HepG2 (cell line): ENCODE results near the gene SARNP. TPM values are rescaled to one million over a fixed set of nuclear protein-coding genes. Genes with fewer than 3 reads are reported as not detected.

Experiments used
- ADNP ChIP-seq: sonication (generic); formaldehyde crosslinking; IDR thresholded peaks from 2 replicates; pipeline ENCODE4 v1.4.0; 2020; ENCODE audit warnings: missing genetic modification reagents
- ATF7-NPFF ChIP-seq: sonication (generic); formaldehyde crosslinking; IDR thresholded peaks from 2 replicates; pipeline ENCODE4 v1.8.1; 2023; ENCODE audit warnings: mild to moderate bottlenecking, low read depth, missing genetic modification reagents, moderate library complexity
- POLR2A ChIP-seq, 2 experiments: IDR thresholded peaks; 2 replicates each; pipeline ENCODE4 v1.6.1; 2011; ENCODE audit warnings: low read depth in 2 of 2, low read length in 2 of 2, mild to moderate bottlenecking in 1 of 2, moderate library complexity in 1 of 2; ENCODE audit not compliant: insufficient read depth in 1 of 2
- RAD51 ChIP-seq: fragments of 450-650 bp; IDR thresholded peaks from 2 replicates; pipeline ENCODE4 v1.6.1; 2016; ENCODE audit warnings: borderline replicate concordance
- SRY ChIP-seq: sonication (generic); formaldehyde crosslinking; IDR thresholded peaks from 2 replicates; pipeline ENCODE4 v1.8.0; 2022; ENCODE audit warnings: mild to moderate bottlenecking, missing genetic modification reagents
- XBP1 ChIP-seq: sonication (generic); formaldehyde crosslinking; IDR thresholded peaks from 2 replicates; pipeline ENCODE4 v1.5.0; 2020; ENCODE audit warnings: missing genetic modification reagents
- ZFP82 ChIP-seq: sonication (generic); formaldehyde crosslinking; IDR thresholded peaks from 2 replicates; pipeline ENCODE4 v1.5.1; 2020; ENCODE audit warnings: mild to moderate bottlenecking, missing genetic modification reagents, borderline replicate concordance
- ZNF33B ChIP-seq: sonication (generic); formaldehyde crosslinking; IDR thresholded peaks from 2 replicates; pipeline ENCODE4 v1.5.1; 2020; ENCODE audit warnings: mild to moderate bottlenecking, missing genetic modification reagents
- ZNF607 ChIP-seq: sonication (generic); formaldehyde crosslinking; IDR thresholded peaks from 2 replicates; pipeline ENCODE4 v1.5.1; 2020; ENCODE audit warnings: missing genetic modification reagents, mild to moderate bottlenecking, borderline replicate concordance
- ZSCAN9 ChIP-seq: IDR thresholded peaks from 2 replicates; pipeline ENCODE4 v1.6.1; 2016; ENCODE audit warnings: borderline replicate concordance
- polyA plus RNA-seq, 8 experiments: library from polyadenylated mRNA; depleted of rRNA in 3 of 8; stranded (reverse) in 7 of 8; unstranded in 1 of 8; fragments of >200 nt; fragmentation: Illumina TruSeq in 4 of 8; extraction: Trizol in 4 of 8; gene quantifications; 2 replicates each; pipeline versions ENCODE4 v1.2.1 to v1.2.3, GENCODE V29; 2011 to 2016; ENCODE audit warnings: low read depth in 4 of 8, missing spikeins in 1 of 8, mixed read lengths in 1 of 8; ENCODE audit not compliant: insufficient read depth in 1 of 8
- total RNA-seq, 5 experiments: library from RNA; depleted of rRNA; stranded (reverse); fragments of >200 nt; fragmentation: Illumina TruSeq; extraction: Trizol; gene quantifications; 2 replicates each; pipeline ENCODE4 v1.2.3, GENCODE V29; 2016; ENCODE audit warnings: low read depth in 1 of 5
- TF ChIP-seq, protein P1 (sequence below): IDR thresholded peaks from 2 replicates; pipeline ENCODE4 v1.6.1; 2016; ENCODE audit warnings: low read depth, borderline replicate concordance
- TF ChIP-seq, protein P2 (sequence below): sonication (generic); formaldehyde crosslinking; IDR thresholded peaks from 2 replicates; pipeline ENCODE4 v1.5.1; 2020; ENCODE audit warnings: missing genetic modification reagents, mild to moderate bottlenecking, borderline replicate concordance
- TF ChIP-seq, protein P3 (sequence below): sonication (generic); formaldehyde crosslinking; IDR thresholded peaks from 2 replicates; pipeline ENCODE4 v1.4.0; 2020; ENCODE audit warnings: low read depth, missing genetic modification reagents
- TF ChIP-seq, protein P4 (sequence below): sonication (generic); formaldehyde crosslinking; IDR thresholded peaks from 2 replicates; pipeline ENCODE4 v1.5.0; 2020; ENCODE audit warnings: mild to moderate bottlenecking, missing genetic modification reagents

The SARNP gene
- total and polyA plus RNA-seq, 2 of the 13 experiments (the other 11 are each of a cell fraction or from before 2014, with no cell fraction given) = 59.0 to 95.4 TPM

DNA sequence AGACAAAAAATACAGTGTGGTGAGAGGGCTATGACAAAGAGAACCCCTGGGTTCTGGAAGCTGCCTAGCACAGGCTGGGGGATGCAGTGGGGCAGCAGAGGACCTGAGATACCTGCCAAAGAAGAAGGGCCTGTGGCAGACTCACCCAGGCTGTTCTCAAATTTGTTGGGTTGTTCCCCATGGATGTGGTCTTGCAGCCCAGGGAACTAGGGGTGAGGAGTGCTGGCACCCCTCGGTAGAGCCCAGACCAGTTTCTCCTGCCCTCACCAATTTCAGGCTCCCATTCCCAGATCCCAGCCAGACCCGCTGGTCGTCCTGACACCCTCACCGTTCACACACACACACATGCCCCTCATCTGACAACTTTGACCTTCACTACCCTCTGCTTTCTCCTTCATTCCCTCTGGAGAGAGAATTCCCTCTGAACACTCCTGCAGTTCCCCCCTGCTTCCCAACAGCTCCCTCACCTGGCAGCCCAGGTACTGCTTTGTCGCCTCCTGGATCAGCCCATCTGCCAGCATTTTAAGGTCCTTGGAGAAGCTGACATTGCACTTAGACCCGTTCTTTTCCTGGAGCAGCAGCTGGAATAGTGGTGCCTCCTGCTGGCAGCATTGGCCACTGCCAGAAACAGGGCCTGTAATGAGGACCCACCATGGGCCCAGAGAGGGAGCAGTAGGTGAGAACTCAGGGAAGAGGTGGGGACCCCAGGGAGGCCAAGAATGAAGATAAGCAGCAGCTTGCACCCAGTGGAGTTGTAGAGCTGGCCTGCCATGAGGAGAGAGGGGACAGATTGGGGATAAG, 80.5 kb downstream of the SARNP start (continued):
- TF ChIP-seq POLR2A (IDR thresholded peaks at IDR 0.05; ENCODE audit: insufficient read depth in 1 of 2, low read depth in 2 of 2, low read length in 2 of 2) = no peak
- no peak for TF ChIP-seq ADNP
- TF ChIP-seq, protein P1, sequence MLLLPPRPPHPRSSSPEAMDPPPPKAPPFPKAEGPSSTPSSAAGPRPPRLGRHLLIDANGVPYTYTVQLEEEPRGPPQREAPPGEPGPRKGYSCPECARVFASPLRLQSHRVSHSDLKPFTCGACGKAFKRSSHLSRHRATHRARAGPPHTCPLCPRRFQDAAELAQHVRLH (CRISPR knock-in tag) = peak; percentile 62; the same call in 1 of the 2 replicates
- no peak for TF ChIP-seq ZSCAN9 (CRISPR knock-in tag)
- no peak for TF ChIP-seq ATF7-NPFF (CRISPR knock-in tag)
- TF ChIP-seq, protein P2, sequence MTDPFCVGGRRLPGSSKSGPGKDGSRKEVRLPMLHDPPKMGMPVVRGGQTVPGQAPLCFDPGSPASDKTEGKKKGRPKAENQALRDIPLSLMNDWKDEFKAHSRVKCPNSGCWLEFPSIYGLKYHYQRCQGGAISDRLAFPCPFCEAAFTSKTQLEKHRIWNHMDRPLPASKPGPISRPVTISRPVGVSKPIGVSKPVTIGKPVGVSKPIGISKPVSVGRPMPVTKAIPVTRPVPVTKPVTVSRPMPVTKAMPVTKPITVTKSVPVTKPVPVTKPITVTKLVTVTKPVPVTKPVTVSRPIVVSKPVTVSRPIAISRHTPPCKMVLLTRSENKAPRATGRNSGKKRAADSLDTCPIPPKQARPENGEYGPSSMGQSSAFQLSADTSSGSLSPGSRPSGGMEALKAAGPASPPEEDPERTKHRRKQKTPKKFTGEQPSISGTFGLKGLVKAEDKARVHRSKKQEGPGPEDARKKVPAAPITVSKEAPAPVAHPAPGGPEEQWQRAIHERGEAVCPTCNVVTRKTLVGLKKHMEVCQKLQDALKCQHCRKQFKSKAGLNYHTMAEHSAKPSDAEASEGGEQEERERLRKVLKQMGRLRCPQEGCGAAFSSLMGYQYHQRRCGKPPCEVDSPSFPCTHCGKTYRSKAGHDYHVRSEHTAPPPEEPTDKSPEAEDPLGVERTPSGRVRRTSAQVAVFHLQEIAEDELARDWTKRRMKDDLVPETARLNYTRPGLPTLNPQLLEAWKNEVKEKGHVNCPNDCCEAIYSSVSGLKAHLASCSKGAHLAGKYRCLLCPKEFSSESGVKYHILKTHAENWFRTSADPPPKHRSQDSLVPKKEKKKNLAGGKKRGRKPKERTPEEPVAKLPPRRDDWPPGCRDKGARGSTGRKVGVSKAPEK (CRISPR knock-in tag) = no peak
- no peak for TF ChIP-seq ZNF33B
- TF ChIP-seq RAD51 = no peak
- TF ChIP-seq XBP1 = no peak
- TF ChIP-seq SRY (CRISPR knock-in tag) = no peak
- TF ChIP-seq, protein P3, sequence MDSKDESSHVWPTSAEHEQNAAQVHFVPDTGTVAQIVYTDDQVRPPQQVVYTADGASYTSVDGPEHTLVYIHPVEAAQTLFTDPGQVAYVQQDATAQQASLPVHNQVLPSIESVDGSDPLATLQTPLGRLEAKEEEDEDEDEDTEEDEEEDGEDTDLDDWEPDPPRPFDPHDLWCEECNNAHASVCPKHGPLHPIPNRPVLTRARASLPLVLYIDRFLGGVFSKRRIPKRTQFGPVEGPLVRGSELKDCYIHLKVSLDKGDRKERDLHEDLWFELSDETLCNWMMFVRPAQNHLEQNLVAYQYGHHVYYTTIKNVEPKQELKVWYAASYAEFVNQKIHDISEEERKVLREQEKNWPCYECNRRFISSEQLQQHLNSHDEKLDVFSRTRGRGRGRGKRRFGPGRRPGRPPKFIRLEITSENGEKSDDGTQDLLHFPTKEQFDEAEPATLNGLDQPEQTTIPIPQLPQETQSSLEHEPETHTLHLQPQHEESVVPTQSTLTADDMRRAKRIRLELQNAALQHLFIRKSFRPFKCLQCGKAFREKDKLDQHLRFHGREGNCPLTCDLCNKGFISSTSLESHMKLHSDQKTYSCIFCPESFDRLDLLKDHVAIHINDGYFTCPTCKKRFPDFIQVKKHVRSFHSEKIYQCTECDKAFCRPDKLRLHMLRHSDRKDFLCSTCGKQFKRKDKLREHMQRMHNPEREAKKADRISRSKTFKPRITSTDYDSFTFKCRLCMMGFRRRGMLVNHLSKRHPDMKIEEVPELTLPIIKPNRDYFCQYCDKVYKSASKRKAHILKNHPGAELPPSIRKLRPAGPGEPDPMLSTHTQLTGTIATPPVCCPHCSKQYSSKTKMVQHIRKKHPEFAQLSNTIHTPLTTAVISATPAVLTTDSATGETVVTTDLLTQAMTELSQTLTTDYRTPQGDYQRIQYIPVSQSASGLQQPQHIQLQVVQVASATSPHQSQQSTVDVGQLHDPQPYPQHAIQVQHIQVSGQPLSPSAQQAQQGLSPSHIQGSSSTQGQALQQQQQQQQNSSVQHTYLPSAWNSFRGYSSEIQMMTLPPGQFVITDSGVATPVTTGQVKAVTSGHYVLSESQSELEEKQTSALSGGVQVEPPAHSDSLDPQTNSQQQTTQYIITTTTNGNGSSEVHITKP = peak; percentile 91
- TF ChIP-seq ZNF607 (CRISPR knock-in tag) = no peak
- TF ChIP-seq, protein P4, sequence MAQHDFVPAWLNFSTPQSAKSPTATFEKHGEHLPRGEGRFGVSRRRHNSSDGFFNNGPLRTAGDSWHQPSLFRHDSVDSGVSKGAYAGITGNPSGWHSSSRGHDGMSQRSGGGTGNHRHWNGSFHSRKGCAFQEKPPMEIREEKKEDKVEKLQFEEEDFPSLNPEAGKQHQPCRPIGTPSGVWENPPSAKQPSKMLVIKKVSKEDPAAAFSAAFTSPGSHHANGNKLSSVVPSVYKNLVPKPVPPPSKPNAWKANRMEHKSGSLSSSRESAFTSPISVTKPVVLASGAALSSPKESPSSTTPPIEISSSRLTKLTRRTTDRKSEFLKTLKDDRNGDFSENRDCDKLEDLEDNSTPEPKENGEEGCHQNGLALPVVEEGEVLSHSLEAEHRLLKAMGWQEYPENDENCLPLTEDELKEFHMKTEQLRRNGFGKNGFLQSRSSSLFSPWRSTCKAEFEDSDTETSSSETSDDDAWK (CRISPR knock-in tag) = no peak
- no peak for TF ChIP-seq ZFP82 (CRISPR knock-in tag)
